Testis (tissue), 3 donors: ENCODE measurements around the gene PTPN9. TPM values are rescaled to one million over a fixed set of nuclear protein-coding genes. Genes with fewer than 3 reads are reported as not detected.

Experiments
- DNase-seq: peaks from one replicate; pipeline ENCODE4 v3.0.0-alpha.2; 2019
- H3K27ac ChIP-seq, 2 donors: fragments of 200-600 bp; sonication (generic); one replicate each; pipeline ENCODE4 v1.5.1; 2019
- H3K27me3 ChIP-seq: fragments of 200-600 bp; sonication (generic); one replicate; pipeline ENCODE4 v1.5.1; 2019
- H3K36me3 ChIP-seq: fragments of 200-600 bp; sonication (generic); one replicate; pipeline ENCODE4 v1.5.1; 2017; ENCODE audit warnings: low read depth; ENCODE audit errors: missing control alignments
- H3K4me1 ChIP-seq: fragments of 200-600 bp; sonication (generic); one replicate; pipeline ENCODE4 v1.5.1; 2019
- H3K4me3 ChIP-seq, 2 donors: fragments of 200-600 bp; sonication (generic); one replicate each; pipeline ENCODE4 v1.5.1; 2017 to 2019
- H3K9me3 ChIP-seq: fragments of 200-600 bp; sonication (generic); one replicate; pipeline ENCODE4 v1.5.1; 2017
- POLR2A ChIP-seq: fragments of 450-650 bp; IDR thresholded peaks from one replicate; pipeline ENCODE4 v1.6.1; 2017; ENCODE audit warnings: antibody characterized with exemption, mild to moderate bottlenecking, moderate library complexity
- WGBS, 2 donors: methylation state at CpG; one replicate each; pipeline ENCODE4 v1.1.5; 2018; 5-methylcytosine and 5-hydroxymethylcytosine counted together
- intact Hi-C: fragments of 100-400 bp; cut with DNase I; formaldehyde crosslinking; loops from one replicate; pipeline ENCODE4 v1.15.1; 2023; ENCODE audit warnings: low total_unique reads
- polyA plus RNA-seq: library from polyadenylated mRNA; stranded (reverse); fragments of 350-450 nt; fragmentation: Illumina TruSeq; extraction: RNeasy Lipid Tissue Mini Kit (QIAGEN cat#74804); gene quantifications from one replicate; pipeline ENCODE4 v1.2.3, GENCODE V29; 2014; ENCODE audit warnings: low read depth, low replicate concordance; ENCODE audit not compliant: insufficient read depth
- total RNA-seq, 2 donors: library from RNA; depleted of rRNA; stranded (reverse); fragments of >200 nt; gene quantifications; one replicate each; pipeline ENCODE4 v1.2.3, GENCODE V29; 2016
- TF ChIP-seq, protein P1 (sequence below), 3 experiments: fragments of 450-650 bp in 2 of 3; fragments of 200-600 bp in 1 of 3; sonication (generic) in 1 of 3; IDR thresholded peaks; one replicate each; pipeline ENCODE4 v1.5.1; 2016 to 2019; ENCODE audit warnings: antibody characterized with exemption in 3 of 3, mild to moderate bottlenecking in 2 of 3, moderate library complexity in 1 of 3

Gene PTPN9
- total and polyA plus RNA-seq, 3 donors from 2014 or later: 14.1 to 20.3 (median 16.3) TPM

DNA sequence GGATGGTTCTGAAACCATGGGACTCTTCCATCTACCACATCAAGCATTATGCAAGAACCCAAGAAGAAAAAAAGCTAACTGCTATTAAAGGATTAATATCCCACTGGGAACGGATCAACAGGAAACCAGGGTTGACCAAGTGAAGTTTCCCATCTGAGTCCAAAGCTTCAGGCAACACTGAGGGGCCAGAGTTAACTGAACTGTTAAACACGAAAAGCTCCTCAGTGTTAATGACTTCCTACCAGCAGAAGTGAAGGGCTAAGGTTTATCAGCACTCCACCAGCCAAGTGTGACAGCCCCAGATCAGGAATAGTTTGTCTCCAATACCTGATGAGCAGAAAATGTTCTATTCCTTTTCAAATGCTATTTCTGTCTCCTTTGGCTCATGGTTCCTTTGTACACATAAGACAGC, 36.7 kb downstream of the PTPN9 start:
- 37 to 55% methylated on average over 2 of the region's 2 CpGs for WGBS, 2 donors
- intact Hi-C loops: no loop called here
- peak overlapping the region in 1 of 2 donors; percentile 5 for H3K27ac ChIP-seq

DNA sequence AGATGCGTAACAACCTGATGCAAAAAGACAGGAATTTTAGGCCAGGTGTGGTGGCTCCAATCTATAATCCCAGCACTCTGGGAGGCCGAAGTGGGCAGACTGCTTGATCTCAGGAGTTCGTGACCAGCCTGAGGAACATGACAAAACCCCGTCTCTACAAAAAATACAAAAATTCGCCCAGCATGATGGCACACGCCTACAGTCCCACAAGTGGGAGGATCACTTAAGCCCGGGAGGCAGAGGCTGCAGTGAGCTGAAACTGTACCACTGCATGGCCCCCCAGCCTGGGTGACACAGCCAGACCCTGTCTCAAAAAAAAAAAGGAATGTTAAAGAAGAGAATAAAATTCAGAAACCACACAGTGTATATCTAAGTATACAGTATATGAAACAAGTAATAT, 40.7 kb downstream of the PTPN9 start:
- WGBS, 2 donors: 87 to 89% methylated on average over 7 of the region's 7 CpGs
- intact Hi-C loops: no loop called here
- peaks cover 7% of the 10 kb centered on the region for H3K4me1 ChIP-seq
- no peak overlapping the region for H3K4me3 ChIP-seq
- H3K27ac ChIP-seq: no peak overlapping the region
- no peaks in the 10 kb centered on the region for H3K9me3 ChIP-seq
- H3K27me3 ChIP-seq: no peaks in the 10 kb centered on the region
- DNase-seq: no peak
- H3K36me3 ChIP-seq: no peaks in the 10 kb centered on the region
- TF ChIP-seq, protein P1, sequence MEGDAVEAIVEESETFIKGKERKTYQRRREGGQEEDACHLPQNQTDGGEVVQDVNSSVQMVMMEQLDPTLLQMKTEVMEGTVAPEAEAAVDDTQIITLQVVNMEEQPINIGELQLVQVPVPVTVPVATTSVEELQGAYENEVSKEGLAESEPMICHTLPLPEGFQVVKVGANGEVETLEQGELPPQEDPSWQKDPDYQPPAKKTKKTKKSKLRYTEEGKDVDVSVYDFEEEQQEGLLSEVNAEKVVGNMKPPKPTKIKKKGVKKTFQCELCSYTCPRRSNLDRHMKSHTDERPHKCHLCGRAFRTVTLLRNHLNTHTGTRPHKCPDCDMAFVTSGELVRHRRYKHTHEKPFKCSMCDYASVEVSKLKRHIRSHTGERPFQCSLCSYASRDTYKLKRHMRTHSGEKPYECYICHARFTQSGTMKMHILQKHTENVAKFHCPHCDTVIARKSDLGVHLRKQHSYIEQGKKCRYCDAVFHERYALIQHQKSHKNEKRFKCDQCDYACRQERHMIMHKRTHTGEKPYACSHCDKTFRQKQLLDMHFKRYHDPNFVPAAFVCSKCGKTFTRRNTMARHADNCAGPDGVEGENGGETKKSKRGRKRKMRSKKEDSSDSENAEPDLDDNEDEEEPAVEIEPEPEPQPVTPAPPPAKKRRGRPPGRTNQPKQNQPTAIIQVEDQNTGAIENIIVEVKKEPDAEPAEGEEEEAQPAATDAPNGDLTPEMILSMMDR (IDR thresholded peaks at IDR 0.05): no peak
- TF ChIP-seq POLR2A: no peak

More for the DNA sequence above, 36.7 kb downstream of the PTPN9 start:
- no peaks in the 10 kb centered on the region for H3K36me3 ChIP-seq
- H3K4me3 ChIP-seq: no peak overlapping the region
- H3K4me1 ChIP-seq: peaks cover 7% of the 10 kb centered on the region
- TF ChIP-seq, protein P1 (IDR thresholded peaks at IDR 0.05): no peak
- no peak for TF ChIP-seq POLR2A
- no peaks in the 10 kb centered on the region for H3K27me3 ChIP-seq
- H3K9me3 ChIP-seq: no peaks in the 10 kb centered on the region
- DNase-seq: no peak

DNA sequence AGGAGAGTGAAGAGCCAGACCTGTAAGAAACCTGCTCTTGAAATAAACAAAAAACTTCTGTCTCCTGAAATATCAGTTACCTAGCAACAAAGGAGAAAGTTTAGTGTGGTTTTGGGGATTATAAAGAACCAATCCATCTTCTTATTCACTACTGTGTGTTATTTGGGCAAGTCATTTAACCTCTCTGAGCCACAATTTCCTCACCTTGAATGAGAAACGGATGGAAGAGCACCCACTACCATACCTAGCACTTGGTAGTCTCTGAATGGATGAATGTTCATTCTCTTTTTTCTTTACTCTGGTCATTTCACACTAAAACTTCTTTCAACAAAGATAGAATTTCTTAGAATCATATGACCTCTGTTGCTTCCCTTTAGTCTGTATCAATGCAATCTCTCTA, 45.2 kb downstream of the PTPN9 start:
- TF ChIP-seq, protein P1 (IDR thresholded peaks at IDR 0.05): no peak
- no peak for TF ChIP-seq POLR2A
- H3K27me3 ChIP-seq: no peaks in the 10 kb centered on the region
- intact Hi-C loops: no loop called here
- no peak overlapping the region for H3K27ac ChIP-seq
- no peak overlapping the region for H3K4me3 ChIP-seq
- no peaks in the 10 kb centered on the region for H3K9me3 ChIP-seq
- no peaks in the 10 kb centered on the region for H3K36me3 ChIP-seq
- DNase-seq: no peak
- WGBS, 2 donors: 81 to 95% methylated on average over 1 of the region's 1 CpG
- peaks cover 26% of the 10 kb centered on the region for H3K4me1 ChIP-seq

DNA sequence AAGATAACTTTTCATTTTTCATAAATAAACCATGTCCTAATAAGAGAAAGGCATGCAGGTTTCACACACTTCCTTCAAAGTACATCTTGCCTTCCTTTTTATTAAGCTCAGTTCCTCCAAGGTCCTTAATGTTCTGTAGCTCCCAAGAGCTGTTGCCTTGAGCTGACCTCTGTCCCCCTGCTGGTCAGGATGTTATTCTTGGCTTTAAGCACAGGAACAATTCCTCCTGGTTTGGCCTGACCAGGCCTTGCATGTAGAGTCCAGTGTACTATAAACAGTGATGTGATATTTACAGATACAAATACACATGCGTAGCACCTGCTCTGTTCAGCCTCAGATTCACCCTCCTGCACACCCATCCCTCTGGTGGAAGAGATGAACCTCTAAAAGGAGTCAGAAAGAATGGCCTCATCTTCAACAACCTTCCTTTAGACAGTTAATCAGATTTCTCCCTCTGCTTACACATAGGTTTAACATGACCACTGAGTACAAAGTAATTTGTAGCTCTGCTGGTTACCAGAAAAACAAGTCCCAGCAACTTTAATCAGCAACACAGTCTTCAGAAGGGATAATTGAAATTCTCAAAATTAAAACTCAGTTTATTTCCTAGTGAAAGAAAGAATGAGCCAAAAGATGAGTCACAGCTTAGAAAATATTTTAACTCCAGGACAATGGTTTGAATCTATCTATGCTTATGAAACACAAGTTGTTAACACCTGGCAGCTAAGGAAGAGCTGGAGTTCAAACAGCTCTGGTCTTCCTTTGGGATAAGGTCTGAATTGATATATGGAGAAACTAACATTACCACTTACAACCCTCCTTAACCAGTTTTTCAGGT, 46.5 kb downstream of the PTPN9 start:
- DNase-seq: peak; percentile 77
- H3K9me3 ChIP-seq: no peaks in the 10 kb centered on the region
- no peaks in the 10 kb centered on the region for H3K36me3 ChIP-seq
- peaks cover 30% of the 10 kb centered on the region for H3K4me1 ChIP-seq
- WGBS, 2 donors: 38 to 44% methylated on average over 1 of the region's 1 CpG
- H3K4me3 ChIP-seq: no peak overlapping the region
- TF ChIP-seq, protein P1 (IDR thresholded peaks at IDR 0.05): peak; percentile 46 to 59 (median 52)
- TF ChIP-seq POLR2A: no peak
- intact Hi-C loops: no loop called here
- no peaks in the 10 kb centered on the region for H3K27me3 ChIP-seq
- H3K27ac ChIP-seq: peak overlapping the region in 1 of 2 donors; percentile 81
